H1 (cell line): ENCODE results near the gene NEDD4. TPM values are rescaled to one million over a fixed set of nuclear protein-coding genes. Genes with fewer than 3 reads are reported as not detected.

Experiments
- ASH2L ChIP-seq: fragments of 200-600, 300-600 bp; sonication (generic); IDR thresholded peaks from one replicate; pipeline ENCODE4 v1.7.1; 2017; ENCODE audit warnings: low read length
- CHD1 ChIP-seq: IDR thresholded peaks from 2 replicates; pipeline ENCODE4 v1.6.1; 2012; ENCODE audit warnings: low read depth, low read length, improper control_type of control experiment
- JUND ChIP-seq: IDR thresholded peaks from 2 replicates; pipeline ENCODE4 v1.6.1; 2011; ENCODE audit warnings: mild to moderate bottlenecking, improper control_type of control experiment, low read length
- TBP ChIP-seq: IDR thresholded peaks from 2 replicates; pipeline ENCODE4 v1.6.1; 2011; ENCODE audit warnings: low read depth, low read length, improper control_type of control experiment
- polyA plus RNA-seq, 7 experiments: library from polyadenylated mRNA; depleted of rRNA in 3 of 7; stranded (reverse) in 5 of 7; unstranded in 2 of 7; fragments of >200 nt in 5 of 7; fragments of 200-250 nt in 2 of 7; gene quantifications; 1 replicate in 5 of 7; 2 replicates in 1 of 7; 4 replicates in 1 of 7; pipeline versions ENCODE4 v1.2.1 to v1.2.3, GENCODE V29; 2011 to 2013; ENCODE audit warnings: missing spikeins in 2 of 7, mixed read lengths in 2 of 7
- total RNA-seq: library from RNA; stranded (reverse); fragmentation: NEBNext Ultra II Directional; extraction: Animal tissue kit (Norgen Biotek cat#: 25700); gene quantifications from 2 replicates; pipeline ENCODE4 v1.2.1, GENCODE V29; 2021

NEDD4 gene
- total and polyA plus RNA-seq, 2 of the 8 experiments (the other 6 are each of a cell fraction or from before 2014, with no cell fraction given), result 0.95 to 3.9 TPM

DNA sequence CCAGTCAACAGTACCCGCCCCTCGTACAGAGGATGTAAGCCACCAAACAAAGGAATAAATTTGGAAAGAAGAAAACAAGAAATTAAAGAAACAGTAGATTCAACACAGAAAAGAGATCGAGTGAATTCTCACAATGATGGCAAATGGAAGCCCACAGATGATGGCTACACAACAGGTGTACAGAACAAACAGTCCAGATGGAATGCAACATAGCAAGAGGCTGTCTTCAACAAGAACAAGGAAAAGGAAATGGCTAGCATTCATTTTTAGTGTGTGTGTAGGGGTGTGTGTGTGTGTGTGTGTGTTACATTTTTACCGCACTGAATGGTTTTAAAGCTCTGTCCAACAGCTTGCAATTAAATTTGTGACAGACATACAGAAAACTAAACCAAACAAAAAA lies 12.9 kb downstream of the NEDD4 start (continued):
- no peak for TF ChIP-seq ASH2L
- no peak for TF ChIP-seq TBP
- no peak for TF ChIP-seq CHD1
- no peak for TF ChIP-seq JUND
